Endodermal cell (in vitro differentiated cells): ENCODE data around the gene TSPAN11. TPM values are rescaled to one million over a fixed set of nuclear protein-coding genes. Genes with fewer than 3 reads are reported as not detected.

Experiments
- DNase-seq: peaks from one replicate; pipeline ENCODE4 v3.0.0-alpha.2; 2017
- H3K27ac ChIP-seq: 2 replicates; pipeline ENCODE4 v1.5.1; 2013; ENCODE audit warnings: mild to moderate bottlenecking, low read depth, low read length, moderate library complexity
- H3K27me3 ChIP-seq: 2 replicates; pipeline ENCODE4 v1.6.1; 2013; ENCODE audit warnings: mild to moderate bottlenecking, low read length, moderate library complexity; ENCODE audit not compliant: insufficient read depth, control insufficient read depth, poor library complexity, severe bottlenecking
- H3K36me3 ChIP-seq: 2 replicates; pipeline ENCODE4 v1.7.0; 2013; ENCODE audit warnings: mild to moderate bottlenecking, low read length, moderate library complexity; ENCODE audit not compliant: control insufficient read depth, insufficient read depth
- H3K4me1 ChIP-seq: one replicate; pipeline ENCODE4 v1.7.0; 2013; ENCODE audit warnings: low read length; ENCODE audit not compliant: control insufficient read depth, insufficient read depth
- H3K4me3 ChIP-seq: 2 replicates; pipeline ENCODE4 v1.5.1; 2013; ENCODE audit warnings: mild to moderate bottlenecking, low read length, moderate library complexity
- H3K9ac ChIP-seq: 2 replicates; pipeline ENCODE4 v1.6.1; 2013; ENCODE audit warnings: mild to moderate bottlenecking, low read length, moderate library complexity; ENCODE audit not compliant: poor library complexity, severe bottlenecking; ENCODE audit errors: extremely low read depth
- H3K9me3 ChIP-seq: 2 replicates; pipeline ENCODE4 v1.6.1; 2013; ENCODE audit warnings: mild to moderate bottlenecking, low read length, moderate library complexity; ENCODE audit not compliant: control insufficient read depth
- H3K27ac Mint-ChIP-seq: 2 replicates; pipeline ENCODE4 v1.8.0; 2020; ENCODE audit warnings: mixed read lengths
- H3K27me3 Mint-ChIP-seq: 2 replicates; pipeline ENCODE4 v1.8.0; 2021; ENCODE audit warnings: mild to moderate bottlenecking, mixed read lengths; ENCODE audit not compliant: insufficient read depth
- H3K36me3 Mint-ChIP-seq: 2 replicates; pipeline ENCODE4 v1.8.0; 2020; ENCODE audit warnings: low read depth, mixed read lengths
- H3K4me1 Mint-ChIP-seq: 2 replicates; pipeline ENCODE4 v1.8.0; 2020; ENCODE audit warnings: mixed read lengths
- H3K4me3 Mint-ChIP-seq: 2 replicates; pipeline ENCODE4 v1.8.0; 2020; ENCODE audit warnings: mild to moderate bottlenecking, moderate library complexity, mixed read lengths
- H3K9me3 Mint-ChIP-seq: 2 replicates; pipeline ENCODE4 v1.8.0; 2020; ENCODE audit warnings: mild to moderate bottlenecking, mixed read lengths
- WGBS, 2 experiments: methylation state at CpG; one replicate each; pipeline versions ENCODE4 v1.1.5 to v1.1.7; 2013; ENCODE audit warnings: missing lambda C conversion rate in 2 of 2, mixed read lengths in 1 of 2; ENCODE audit not compliant: insufficient coverage in 1 of 2, insufficient read length in 1 of 2; 5-methylcytosine and 5-hydroxymethylcytosine counted together
- total RNA-seq, 2 donors: library from RNA; stranded (reverse); fragmentation: NEBNext Ultra II Directional in 1 of 2; extraction: Animal tissue kit (Norgen Biotek cat#: 25700) in 1 of 2; gene quantifications; 2 replicates in 1 of 2; 3 replicates in 1 of 2; pipeline ENCODE4 v1.2.1, GENCODE V29; 2021
- TF ChIP-seq, protein P1 (sequence below): fragments of 200-600 bp; sonication (generic); conservative IDR thresholded peaks from 2 replicates; pipeline ENCODE4 v1.5.0; 2021; ENCODE audit warnings: antibody characterized with exemption, mild to moderate bottlenecking

The TSPAN11 gene
- total RNA-seq, 2 donors from 2014 or later, result 0.20 to 3.6 TPM

DNA sequence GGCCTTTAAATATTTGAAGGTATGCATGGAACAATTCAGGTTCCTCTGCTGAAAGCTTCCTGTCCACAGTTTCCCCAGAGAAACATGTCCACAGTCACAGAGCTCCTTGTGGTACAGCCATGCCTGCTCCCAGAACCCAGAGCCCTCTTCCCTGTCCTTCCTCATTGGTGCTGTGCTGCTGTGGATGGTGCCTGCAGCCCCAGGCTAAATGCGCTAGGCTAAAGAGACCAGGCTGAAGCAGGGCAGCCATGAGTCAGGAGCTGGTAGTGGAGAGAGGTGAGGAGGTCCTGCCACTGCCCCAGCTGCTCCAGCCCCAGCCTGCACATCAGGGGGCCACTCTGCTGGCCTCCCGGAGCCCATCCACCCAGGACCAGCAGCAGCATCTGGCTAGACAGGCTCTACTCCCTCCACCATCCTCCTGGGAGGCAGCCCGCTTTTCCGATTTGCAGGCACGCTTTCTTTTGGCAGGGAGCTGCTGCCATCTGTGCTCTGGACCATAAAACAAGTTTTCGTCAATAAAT lies 81.8 kb downstream of the TSPAN11 start:
- H3K9me3 Mint-ChIP-seq, result no peaks in the 10 kb centered on the region
- no peak overlapping the region for H3K4me3 Mint-ChIP-seq
- peaks cover 6% of the 10 kb centered on the region for H3K4me1 Mint-ChIP-seq
- Histone ChIP-seq H3K36me3 (no peaks in the 10 kb centered on the region), H3K9me3 (no peaks in the 10 kb centered on the region), H3K27ac (no peak overlapping the region), H3K27me3 (no peaks in the 10 kb centered on the region), H3K4me1 (no peaks in the 10 kb centered on the region), H3K9ac (no peak overlapping the region), H3K4me3 (no peak overlapping the region)
- TF ChIP-seq, protein P1, sequence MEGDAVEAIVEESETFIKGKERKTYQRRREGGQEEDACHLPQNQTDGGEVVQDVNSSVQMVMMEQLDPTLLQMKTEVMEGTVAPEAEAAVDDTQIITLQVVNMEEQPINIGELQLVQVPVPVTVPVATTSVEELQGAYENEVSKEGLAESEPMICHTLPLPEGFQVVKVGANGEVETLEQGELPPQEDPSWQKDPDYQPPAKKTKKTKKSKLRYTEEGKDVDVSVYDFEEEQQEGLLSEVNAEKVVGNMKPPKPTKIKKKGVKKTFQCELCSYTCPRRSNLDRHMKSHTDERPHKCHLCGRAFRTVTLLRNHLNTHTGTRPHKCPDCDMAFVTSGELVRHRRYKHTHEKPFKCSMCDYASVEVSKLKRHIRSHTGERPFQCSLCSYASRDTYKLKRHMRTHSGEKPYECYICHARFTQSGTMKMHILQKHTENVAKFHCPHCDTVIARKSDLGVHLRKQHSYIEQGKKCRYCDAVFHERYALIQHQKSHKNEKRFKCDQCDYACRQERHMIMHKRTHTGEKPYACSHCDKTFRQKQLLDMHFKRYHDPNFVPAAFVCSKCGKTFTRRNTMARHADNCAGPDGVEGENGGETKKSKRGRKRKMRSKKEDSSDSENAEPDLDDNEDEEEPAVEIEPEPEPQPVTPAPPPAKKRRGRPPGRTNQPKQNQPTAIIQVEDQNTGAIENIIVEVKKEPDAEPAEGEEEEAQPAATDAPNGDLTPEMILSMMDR, result no peak
- WGBS, 2 experiments, result 90 to 95% methylated on average over 4 to 6 of the region's 6 CpGs
- DNase-seq, result no peak
- no peak overlapping the region for H3K27ac Mint-ChIP-seq
- no peaks in the 10 kb centered on the region for H3K27me3 Mint-ChIP-seq
- no peaks in the 10 kb centered on the region for H3K36me3 Mint-ChIP-seq

GRCh38 chr12:31008961-31009840 lies 82.7 kb downstream of the TSPAN11 start:
- Histone ChIP-seq H3K4me3 (no peak overlapping the region), H3K9ac (no peak overlapping the region), H3K9me3 (no peaks in the 10 kb centered on the region), H3K4me1 (no peaks in the 10 kb centered on the region), H3K27me3 (no peaks in the 10 kb centered on the region), H3K27ac (peak overlapping the region; percentile 24), H3K36me3 (no peaks in the 10 kb centered on the region)
- Mint-ChIP-seq H3K4me3 (no peak overlapping the region), H3K36me3 (no peaks in the 10 kb centered on the region), H3K27me3 (no peaks in the 10 kb centered on the region), H3K9me3 (no peaks in the 10 kb centered on the region), H3K4me1 (peaks cover 9% of the 10 kb centered on the region), H3K27ac (no peak overlapping the region)
- WGBS, 2 experiments, result 84 to 86% methylated on average over 12 to 19 of the region's 19 CpGs
- TF ChIP-seq, protein P1, result no peak
- DNase-seq, result no peak

GRCh38 chr12:31009976-31010375 lies 83.4 kb downstream of the TSPAN11 start:
- Mint-ChIP-seq H3K36me3 (no peaks in the 10 kb centered on the region), H3K4me1 (peaks cover 6% of the 10 kb centered on the region), H3K27ac (no peak overlapping the region), H3K27me3 (no peaks in the 10 kb centered on the region), H3K4me3 (no peak overlapping the region), H3K9me3 (no peaks in the 10 kb centered on the region)
- H3K4me3 ChIP-seq, result no peak overlapping the region
- no peaks in the 10 kb centered on the region for H3K27me3 ChIP-seq
- 90 to 95% methylated on average over 2 to 4 of the region's 4 CpGs for WGBS, 2 experiments
- TF ChIP-seq, protein P1, result no peak
- no peaks in the 10 kb centered on the region for H3K36me3 ChIP-seq
- H3K9me3 ChIP-seq, result no peaks in the 10 kb centered on the region
- H3K9ac ChIP-seq, result no peak overlapping the region
- DNase-seq, result no peak
- H3K4me1 ChIP-seq, result no peaks in the 10 kb centered on the region
- peak overlapping the region; percentile 24 for H3K27ac ChIP-seq
